Measurements from ENCODE around the gene ABCA13.
"Not testable (repeated sequence)": the region's sequence is repeated elsewhere in the genome, so short reads cannot be mapped to it uniquely, and the experiment has no call there.

Gene ABCA13

DNA sequence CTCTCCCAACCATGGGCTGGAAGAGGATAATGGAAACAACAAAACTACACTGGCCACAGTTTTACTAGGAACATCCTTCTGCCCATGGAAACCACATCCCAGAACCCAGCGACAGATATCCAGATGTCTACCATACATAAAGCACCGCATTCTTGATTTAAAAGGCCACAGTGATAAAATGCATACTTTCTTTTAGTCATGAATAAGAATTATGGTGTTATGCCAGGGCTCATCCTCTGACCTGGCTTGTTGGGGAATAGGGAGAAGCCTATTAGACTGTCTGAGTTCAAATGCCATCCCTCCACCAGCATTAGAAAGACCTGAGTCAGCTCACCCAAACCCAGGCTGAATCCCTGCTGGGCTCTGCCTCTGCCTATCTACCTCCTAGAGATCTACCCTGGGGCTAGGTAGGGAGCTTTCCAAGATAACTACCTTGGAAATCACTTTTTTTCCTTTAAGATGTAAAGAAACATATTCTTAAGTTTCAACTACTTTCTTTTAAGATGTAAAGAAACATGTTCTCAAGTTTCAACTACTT, 5.2 kb downstream of the ABCA13 start:
- DNase-seq, result no peak

DNA sequence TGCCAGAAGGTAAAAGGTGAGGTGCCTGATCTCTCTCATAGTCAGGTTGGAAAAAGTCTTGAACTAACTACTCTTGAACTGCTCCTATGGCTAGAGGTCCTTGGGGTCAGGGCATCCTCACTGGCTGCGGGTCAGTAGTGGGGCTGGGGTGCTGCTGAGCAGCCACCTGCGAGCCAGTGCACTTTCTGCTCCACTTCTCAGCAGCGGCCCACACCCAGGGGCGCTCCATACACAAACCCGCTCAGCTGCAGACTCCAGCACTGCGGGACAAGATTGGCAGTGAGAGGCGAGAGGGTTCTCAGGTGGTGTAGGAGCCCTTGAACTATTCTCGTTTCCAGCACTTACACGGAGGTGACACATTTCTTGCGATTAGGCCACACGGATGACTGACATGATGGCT, 6.0 kb downstream of the ABCA13 start:
- DNase-seq, result no peak

DNA sequence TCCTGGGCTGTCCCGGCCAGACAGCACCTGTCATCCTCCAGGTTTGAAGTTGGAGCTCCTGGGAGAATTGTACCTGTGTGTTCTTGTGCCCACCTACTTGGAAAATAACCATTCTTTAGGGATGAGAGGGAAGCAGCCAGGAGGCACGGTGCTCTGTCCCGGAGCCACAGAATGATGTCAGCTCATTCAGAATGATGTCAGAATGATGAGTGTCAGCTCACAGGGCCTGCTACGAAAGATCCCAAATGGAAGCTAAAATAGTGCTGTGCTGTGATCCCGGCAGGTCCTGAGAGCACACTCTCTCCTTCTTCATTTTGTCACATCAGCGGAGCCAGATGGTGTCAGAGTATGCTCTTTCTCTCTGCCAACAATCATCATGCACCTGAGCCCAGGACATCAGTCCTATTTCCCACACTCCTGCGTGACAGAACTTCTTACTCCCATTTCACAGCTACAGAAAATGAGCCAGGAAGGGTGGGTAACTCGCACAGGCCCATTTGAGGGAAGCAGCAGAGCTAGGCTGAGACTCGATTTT, 8.3 kb downstream of the ABCA13 start:
- peak in 1 of 14 donors; percentile 79 for DNase-seq

DNA sequence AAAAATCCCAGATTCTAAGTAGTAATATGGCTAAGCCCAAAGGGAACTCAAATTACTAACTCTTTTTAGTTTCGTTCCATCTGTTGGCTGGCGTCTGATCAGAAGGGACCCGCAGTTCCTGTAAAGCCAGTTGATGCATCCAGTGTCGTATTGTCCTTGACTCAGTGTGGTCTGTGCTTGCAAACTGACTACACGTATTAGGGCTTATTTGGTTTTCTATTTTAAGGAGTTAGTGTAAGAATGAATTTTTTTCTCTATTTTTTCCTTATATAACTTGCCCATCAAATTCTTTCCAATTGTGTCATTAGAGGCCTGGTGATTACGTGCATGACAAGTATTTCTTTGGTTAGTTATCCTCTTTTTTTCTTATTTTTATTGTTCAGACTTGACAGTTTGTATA, 9.7 kb downstream of the ABCA13 start:
- DNase-seq, result no peak

DNA sequence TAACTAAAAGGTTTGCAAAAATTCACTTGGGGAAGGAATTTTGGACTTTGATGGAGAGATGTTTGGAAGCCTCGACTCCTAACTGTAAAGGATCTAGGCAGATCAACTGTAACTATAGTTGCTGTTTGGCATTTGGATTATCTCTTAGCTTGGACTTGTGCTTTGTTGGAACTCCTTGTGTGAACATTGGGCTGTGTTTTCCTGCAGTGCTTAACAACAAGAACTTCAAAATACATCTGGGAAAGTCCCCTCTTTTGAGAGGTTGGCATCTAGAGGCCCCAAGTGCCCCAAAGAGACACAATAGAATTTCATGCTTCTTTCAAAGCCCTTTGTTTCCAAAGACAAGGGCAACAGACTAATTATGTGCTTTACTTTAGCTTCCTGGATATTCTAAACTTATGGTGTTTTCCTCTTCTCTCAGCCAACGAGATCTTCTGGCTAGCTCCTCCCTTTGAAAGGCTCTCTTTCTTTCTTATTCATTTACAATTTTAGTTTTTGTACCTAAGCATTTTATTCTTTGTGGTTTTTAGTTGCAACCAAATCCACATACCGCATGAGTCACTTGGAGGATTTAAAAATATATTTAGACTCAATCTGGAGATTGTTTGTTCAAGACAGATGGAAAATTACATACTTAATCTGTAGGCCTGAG, 11.6 kb downstream of the ABCA13 start:
- no peak for DNase-seq

DNA sequence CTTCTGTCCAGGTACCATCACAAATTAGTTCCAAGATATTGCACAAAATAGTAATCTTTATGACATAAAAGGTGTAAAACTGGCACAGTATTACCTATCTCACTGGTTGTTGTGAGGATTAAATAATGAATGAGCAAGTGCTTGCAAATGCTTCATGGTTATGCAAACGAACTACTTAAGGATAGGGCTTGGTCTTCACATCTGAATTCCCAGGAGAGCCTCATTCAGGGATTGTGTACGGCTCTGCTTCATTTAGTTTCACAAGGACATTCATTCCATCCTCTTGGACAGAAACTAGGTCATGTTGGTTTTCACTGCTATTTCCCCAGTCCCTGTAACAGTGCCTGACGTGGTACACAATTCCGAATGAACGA, 12.1 kb downstream of the ABCA13 start:
- peak in 1 of 14 donors; percentile 78 for DNase-seq

DNA sequence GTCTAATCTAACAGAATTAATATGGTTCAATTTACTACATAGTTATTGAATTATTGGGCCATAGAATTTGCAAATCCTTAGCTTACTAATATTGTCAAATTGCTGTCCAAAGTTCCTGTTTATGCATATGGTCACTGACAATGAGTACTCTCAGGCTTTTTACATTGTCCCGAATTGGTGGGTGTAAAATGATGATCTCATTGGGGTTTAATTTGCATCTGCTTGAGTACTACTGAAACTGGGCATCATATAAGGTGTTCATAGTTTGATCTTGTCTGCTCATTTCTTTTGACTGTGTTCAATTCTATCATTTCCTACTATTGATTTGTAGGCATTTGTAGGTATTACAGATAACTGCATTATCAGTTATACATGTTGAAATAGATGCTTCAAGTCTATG, 12.7 kb downstream of the ABCA13 start:
- no peak for DNase-seq

DNA sequence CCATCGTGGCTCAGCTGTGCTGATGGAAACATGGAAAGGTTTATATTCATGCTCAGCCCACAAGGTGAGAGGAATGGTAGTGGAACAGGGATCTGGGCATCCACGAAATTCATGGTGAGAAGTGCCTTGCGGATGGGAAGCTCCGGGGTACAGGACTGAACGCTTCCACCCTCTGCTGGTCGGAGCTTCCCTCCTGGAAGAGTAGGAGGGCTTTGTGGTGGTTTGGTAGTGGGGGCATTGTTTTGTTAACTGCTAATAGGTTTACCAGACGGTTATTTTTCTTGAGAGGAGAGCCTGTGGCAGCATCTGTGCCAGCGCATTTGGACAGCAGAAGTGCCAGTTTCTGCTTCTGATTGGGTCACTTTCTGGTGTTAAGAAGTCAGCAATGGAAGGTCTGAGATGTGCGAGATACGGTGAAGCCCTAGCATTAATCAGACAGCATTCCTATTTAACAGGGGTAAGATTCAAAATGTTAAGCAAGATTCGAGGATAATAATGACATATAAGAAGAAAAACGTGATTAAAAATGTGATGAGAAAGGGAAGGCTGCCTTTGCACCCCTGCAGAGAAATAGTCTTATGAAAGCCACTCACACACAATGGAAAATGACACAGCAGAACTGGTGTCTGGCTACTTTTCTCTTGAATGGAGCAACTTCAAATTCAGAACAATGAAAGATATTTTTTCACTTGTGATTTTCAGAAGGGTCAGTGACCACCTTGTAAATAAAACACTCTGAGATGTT, 17.7 kb downstream of the ABCA13 start:
- DNase-seq, result no peak

DNA sequence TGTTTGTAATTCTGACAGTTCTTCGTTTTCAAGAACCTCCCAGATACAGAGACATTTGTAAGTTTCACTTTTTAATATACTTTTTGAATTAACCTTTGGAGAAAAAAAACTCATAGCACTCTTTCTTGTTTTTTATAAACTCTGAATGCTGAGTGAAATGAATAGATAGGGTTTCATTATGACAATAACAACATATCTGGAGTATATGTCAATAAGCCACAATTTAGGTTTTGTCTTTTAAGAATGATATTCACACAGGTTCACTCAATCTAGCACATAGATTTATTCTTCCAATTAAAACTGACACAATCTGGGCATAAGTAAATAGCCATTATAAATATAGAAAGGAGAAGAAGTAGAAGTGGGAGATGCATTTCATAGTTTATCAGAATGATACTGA, 21.7 kb downstream of the ABCA13 start:
- no peak for DNase-seq

DNA sequence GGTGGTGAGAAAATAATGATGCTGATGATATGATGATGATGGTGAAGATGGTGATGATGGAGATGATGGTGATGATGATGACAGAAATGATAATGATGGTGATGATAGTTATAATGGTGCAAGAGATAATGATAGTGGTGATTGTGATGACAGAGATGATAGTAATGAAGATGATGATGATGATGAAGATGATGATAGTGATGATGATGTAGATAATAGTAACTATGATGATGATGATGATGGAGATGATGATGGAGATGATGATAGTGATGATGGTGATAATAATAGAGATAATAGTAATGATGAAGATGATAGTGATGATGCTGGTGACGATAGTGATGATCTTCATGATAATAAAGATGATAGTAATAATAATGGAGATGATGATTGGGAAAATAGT, 22.2 kb downstream of the ABCA13 start:
- DNase-seq, result no peak

DNA sequence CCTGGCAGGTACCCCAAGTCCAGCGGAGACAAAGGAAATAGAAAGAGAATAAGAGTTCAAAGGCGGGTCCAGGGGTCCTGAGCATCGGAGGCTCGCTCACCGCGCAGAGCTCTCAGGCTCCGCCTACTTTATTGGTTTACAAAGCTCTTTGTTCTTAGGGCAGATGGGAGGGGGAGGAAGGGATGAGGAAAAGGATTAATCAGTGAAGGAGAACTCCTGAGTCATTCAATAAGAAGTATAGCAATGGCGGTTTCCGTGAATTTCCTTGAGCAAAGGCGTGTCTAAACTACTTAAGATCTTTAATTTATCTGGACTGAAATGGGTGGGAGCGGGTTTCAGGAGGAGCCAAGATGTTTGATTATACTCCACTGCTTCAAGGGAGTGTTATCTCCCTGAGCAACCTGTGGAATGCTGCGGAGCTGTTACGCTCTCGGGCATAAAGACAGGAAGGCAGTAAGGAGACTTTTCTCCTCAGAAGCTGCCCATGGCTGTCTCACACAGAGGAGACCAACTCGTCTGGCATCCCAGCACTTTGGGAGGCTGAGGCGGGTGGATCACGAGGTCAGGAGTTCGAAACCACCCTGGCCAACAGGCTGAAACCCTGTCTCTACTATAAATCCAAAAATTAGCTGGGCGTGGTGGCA, 29.8 kb downstream of the ABCA13 start:
- not testable (repeated sequence) for DNase-seq

DNA sequence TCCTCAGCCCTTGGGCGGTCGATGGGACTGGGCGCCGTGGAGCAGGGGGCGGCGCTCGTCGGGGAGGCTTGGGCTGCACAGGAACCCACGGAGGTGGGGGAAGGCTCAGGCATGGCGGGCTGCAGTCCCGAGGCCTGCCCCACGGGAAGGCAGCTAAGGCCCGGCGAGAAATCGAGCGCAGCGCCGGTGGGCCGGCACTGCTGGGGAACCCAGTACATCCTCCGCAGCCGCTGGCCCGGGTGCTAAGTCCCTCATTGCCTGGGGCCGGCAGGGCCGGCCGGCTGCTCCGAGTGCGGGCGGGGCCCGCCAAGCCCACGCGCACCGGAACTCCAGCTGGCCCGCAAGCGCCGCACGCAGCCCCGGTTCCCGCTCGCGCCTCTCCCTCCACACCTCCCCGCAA, 31.7 kb downstream of the ABCA13 start:
- not testable (repeated sequence) for DNase-seq

DNA sequence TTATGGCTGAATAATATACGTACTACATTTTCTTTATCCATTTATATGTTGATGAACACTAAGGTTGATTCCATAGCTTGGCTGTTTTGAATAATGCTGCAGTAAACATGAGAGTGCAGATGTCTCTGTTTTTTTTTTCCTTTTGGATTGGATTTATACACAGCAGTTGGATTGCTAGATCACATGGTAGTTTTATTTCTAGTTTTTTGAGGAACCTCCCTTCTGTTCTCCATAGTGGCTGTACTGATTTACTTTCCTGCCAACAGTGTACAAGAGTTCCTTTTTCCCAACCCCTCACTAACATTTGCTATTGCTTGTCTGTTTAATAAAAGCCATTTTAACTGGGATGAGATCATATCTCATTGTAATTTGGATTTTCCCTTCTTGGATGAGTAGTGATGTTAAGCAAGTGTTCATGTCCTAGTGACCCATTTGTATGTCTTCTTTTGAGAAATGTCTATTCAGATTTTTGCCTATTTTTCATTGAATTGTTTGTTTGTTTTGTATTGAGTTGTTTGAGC, 36.0 kb downstream of the ABCA13 start:
- DNase-seq, result no peak

DNA sequence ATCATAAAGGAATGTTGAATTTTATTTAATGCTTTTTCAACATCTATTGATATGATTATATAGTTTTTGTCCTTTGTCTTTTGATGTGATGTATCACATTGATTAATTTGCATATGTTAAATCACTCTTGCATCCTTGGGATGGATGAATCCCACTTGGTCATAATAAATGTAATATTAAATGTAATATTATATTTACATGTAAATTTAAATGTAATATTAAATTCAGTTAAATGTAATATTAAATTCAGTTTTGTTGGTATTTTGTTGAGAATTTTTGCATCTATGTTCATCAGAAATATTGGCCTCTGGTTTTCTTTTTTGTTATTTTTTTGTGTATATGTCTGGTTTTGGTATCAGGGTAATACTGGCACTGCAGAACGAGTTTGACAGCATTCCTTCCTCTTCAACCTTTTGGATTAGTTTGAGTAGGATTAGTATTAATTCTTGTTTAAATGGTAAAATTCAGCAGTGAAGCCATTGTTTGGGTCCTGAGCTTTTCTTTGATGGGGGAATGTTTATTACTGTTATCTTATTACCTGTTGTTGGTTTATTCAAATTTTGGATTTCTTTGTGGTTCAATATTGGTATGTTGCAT, 37.8 kb downstream of the ABCA13 start:
- no peak for DNase-seq

DNA sequence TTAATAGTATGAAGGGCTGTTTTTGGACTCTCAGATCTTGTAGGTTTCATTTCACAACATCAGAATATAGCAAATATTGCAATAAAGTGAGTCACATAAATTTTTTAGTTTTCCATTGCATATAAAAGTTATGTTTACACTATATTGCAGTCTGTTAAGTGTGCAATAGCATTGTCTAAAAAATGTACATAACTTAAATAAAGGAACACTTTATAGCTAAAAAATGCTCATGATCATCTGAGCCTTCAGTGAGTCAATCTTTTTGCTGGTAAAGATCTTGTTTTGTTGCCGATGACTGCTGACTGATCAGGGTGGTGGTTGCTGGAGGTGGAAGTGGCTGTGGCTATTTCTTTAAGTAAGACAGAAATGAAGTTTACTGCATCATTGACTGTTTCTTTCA, 42.0 kb downstream of the ABCA13 start:
- DNase-seq, result no peak

DNA sequence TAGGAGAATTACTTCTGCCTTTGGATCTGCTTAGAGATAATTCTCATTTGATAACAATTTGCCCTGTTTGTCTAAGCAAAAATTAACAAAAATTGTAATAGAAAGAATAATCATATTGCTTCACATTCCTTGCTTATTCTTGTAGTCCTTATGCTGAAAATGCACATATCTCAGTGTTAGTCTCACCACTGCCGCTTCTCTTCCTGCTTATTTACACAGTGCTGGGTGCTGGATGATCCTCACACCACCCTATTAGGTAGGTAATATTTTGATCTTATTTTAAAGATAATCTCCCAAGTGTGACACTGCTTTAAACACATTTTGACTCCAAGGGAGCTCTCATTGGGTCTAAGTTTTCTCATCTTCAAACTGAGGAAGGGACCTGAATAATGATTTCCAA, 46.0 kb downstream of the ABCA13 start:
- DNase-seq, result no peak

DNA sequence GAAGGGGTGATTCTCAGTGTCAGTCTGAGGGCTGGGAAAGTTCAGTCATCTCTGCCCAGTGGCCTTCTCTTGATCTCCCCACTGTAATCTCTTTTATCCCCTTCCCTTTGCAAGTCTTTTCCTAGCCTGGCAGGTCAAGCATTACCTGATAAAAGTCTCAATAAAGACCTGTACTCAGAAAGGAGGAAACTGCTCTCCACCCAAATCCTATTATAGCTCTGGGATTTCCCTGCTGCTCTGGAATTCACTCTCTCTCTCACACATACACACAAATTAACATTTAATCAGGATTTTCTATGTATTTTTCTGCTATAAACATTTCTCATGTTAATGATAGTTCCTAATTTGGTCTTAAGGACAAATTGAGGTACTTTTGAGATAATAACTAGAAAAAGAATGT, 46.5 kb downstream of the ABCA13 start:
- no peak for DNase-seq

DNA sequence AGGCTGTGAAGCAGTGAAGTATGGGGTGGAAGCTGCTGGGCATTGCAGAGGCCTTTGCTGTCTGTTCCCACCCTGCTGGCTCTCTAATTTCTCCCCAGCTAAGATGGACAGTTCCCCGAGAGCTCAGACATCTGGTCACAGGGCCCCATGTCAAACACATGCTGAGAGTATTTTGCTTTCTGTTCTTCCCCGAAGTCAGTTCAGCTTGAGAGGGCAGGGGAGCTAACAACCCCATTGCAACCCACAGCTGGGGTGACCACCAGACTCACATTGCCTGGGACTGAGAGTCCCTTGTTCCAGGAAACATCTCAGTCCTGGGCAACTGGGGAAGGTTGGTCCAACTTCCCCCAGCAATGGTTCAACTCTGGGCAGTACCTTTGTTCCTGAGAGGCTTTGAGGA, 52.8 kb downstream of the ABCA13 start:
- no peak for DNase-seq

DNA sequence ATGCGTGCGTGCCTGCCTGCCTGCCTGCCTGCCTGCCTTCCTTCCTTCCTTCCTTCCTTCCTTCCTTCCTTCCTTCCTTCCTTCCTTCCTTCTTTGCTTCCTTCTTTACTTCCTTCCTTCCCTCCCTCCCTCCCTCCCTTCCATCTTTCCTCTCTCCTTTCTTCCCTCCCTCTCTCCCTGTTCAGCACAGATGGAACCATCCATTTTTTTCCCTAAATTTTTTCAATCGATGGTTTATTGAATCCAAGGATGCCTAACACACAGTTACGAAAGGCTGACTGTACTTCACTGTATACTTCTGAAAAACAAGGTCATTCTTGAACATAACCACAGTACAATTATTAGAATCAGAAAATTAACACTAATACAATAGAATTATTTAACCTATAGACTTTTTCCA, 53.8 kb downstream of the ABCA13 start:
- DNase-seq, result no peak

DNA sequence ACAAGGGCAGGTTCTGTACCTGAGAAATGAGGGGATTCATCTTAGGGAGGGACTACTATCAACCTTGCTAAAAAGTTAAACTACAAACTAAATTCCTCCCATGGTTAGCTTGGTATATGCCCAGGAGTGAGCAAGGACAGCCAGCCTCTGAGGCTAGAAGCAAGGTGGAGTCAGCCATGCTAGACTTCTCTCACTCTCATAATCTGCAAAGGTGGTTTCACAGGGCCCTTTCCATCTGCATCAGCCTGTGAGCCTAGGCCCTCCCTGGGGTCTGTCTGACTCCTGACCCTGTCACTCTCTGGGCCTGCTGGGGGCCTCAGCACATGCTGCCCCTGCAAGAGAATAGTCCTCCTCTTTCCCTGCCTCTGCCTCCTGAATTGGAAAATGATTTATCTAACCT, 66.1 kb downstream of the ABCA13 start:
- no peak for DNase-seq

DNA sequence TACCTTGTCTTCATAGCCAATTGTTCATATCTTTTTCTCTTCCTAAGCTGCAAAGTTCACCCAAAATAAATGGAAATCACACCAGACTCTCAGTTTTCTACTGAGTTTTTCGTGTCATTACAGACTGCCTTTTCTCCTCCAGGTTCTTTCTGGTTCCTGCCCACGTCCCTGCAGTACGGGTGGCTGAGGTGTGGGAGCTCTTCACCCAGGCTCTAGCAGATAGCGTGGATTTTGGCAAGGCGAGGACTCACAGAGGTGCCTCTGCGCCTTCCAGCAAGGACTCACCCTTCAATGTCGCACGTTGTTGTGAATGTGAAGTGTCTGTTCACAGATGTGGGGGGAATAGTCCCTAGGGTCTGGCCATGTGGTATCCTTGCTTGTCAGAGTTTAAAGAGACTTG, 71.6 kb downstream of the ABCA13 start:
- DNase-seq, result no peak

DNA sequence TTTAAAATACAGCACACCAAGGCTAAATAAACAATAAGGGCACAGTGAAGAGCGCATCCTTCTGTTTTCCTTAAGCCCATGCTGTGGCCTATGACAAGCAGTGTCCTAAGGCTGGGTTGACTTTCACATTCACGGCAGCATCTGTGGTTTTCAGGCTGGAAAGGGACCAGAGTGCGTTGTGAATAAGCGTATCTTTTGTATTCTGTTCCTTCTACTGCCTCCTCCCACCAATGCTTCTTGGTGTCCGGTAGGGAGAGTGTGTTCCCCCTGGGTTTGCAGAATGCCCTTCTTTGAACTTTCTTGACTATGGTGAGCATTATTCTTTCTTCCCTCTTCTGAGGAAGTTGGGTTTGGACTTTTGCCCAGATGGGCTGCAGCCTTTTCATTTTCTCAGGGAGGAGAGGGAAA, 73.6 kb downstream of the ABCA13 start:
- DNase-seq, result peak in 6 of 14 donors; percentile 1 to 10 (median 6)
